GM18502 (cell line): ENCODE measurements around the gene SRC.
A peak's percentile ranks its signal among the peaks of the same experiment; 100 is the strongest.
"Not testable (repeated sequence)": the region's sequence is repeated elsewhere in the genome, so short reads cannot be mapped to it uniquely, and the experiment has no call there.

ENCODE experiments used
- ATAC-seq: cut with Tn5 transposase; IDR thresholded peaks from one replicate; pipeline ENCODE4 v1.9.1; 2021; ENCODE audit warnings: mild to moderate bottlenecking; ENCODE audit not compliant: unreplicated experiment, poor library complexity

The SRC gene

GRCh38 chr20:37335642-37336368 lies 10.1 kb upstream of the SRC start:
- ATAC-seq: peak; percentile 17

GRCh38 chr20:37336369-37337207 lies 9.4 kb upstream of the SRC start:
- peak; percentile 75 for ATAC-seq

- no peak for ATAC-seq
These were observed 8.5 kb upstream of the SRC start for GRCh38 chr20:37337208-37337991.

- not testable (repeated sequence) for ATAC-seq
These were observed 7.6 kb upstream of the SRC start for GRCh38 chr20:37338380-37338779.

- no peak for ATAC-seq
These were observed 6.7 kb upstream of the SRC start for GRCh38 chr20:37339208-37339607.

GRCh38 chr20:37339764-37340109 lies 6.2 kb upstream of the SRC start:
- not testable (repeated sequence) for ATAC-seq

GRCh38 chr20:37340998-37341397 lies 4.9 kb upstream of the SRC start:
- no peak for ATAC-seq

GRCh38 chr20:37341632-37342031 lies 4.3 kb upstream of the SRC start:
- no peak for ATAC-seq

- ATAC-seq: no peak
These were observed 3.4 kb upstream of the SRC start for GRCh38 chr20:37342231-37343177.

GRCh38 chr20:37343212-37343993 lies 2.5 kb upstream of the SRC start:
- ATAC-seq: no peak

- ATAC-seq: no peak
These were observed 2.0 kb upstream of the SRC start for GRCh38 chr20:37343994-37344355.

- ATAC-seq: no peak
These were observed 1.2 kb upstream of the SRC start for GRCh38 chr20:37344506-37345338.

- peak; percentile 13 for ATAC-seq
These were observed 245 bp downstream of the SRC start for GRCh38 chr20:37346236-37346534.

- ATAC-seq: peak; percentile 14
These were observed 801 bp downstream of the SRC start for GRCh38 chr20:37346535-37347346.

GRCh38 chr20:37347347-37347823 lies 1.4 kb downstream of the SRC start:
- no peak for ATAC-seq

- ATAC-seq: no peak
These were observed 2.2 kb downstream of the SRC start for GRCh38 chr20:37347891-37348791.
